BE2C (cell line): Measurements from ENCODE around the gene CYREN. TPM values are rescaled to one million over a fixed set of nuclear protein-coding genes. Genes with fewer than 3 reads are reported as not detected.
"Not testable (repeated sequence)": the region's sequence is repeated elsewhere in the genome, so short reads cannot be mapped to it uniquely, and the experiment has no call there.

ENCODE experiments used
- DNase-seq: peaks from one replicate; pipeline ENCODE4 v3.0.0-alpha.2; 2020
- H3K27me3 ChIP-seq: fragments of 250-450 bp; sonication (Bioruptor Pico); 2 replicates; pipeline ENCODE4 v1.5.1; 2020; ENCODE audit warnings: mild to moderate bottlenecking
- H3K36me3 ChIP-seq: fragments of 250-450 bp; sonication (Bioruptor Pico); 2 replicates; pipeline ENCODE4 v1.5.1; 2020; ENCODE audit warnings: mild to moderate bottlenecking
- H3K4me1 ChIP-seq: fragments of 250-450 bp; sonication (Bioruptor Pico); 2 replicates; pipeline ENCODE4 v1.5.1; 2020
- H3K4me3 ChIP-seq: 2 replicates; pipeline ENCODE4 v1.5.1; 2011; ENCODE audit warnings: low read depth, low read length
- H3K9me3 ChIP-seq: fragments of 250-450 bp; sonication (Bioruptor Pico); 2 replicates; pipeline ENCODE4 v1.5.1; 2020
- CTCF ChIP-seq: IDR thresholded peaks from 2 replicates; pipeline ENCODE4 v1.5.1; 2012; ENCODE audit warnings: mild to moderate bottlenecking, low read depth, low read length
- polyA plus RNA-seq: library from polyadenylated mRNA; unstranded; fragments of >200 nt; gene quantifications from one replicate; pipeline ENCODE4 v1.2.1, GENCODE V29; 2012; ENCODE audit warnings: low read depth, missing spikeins; ENCODE audit not compliant: insufficient read length, insufficient read depth

CYREN gene
- 47.0 TPM for polyA plus RNA-seq

- peak; percentile 65 for TF ChIP-seq CTCF
- H3K4me1 ChIP-seq: no peaks in the 10 kb centered on the region
- peaks cover 34% of the 10 kb centered on the region for H3K36me3 ChIP-seq
- no peaks in the 10 kb centered on the region for H3K27me3 ChIP-seq
- peak; percentile 98 for DNase-seq
- no peaks in the 10 kb centered on the region for H3K9me3 ChIP-seq
- peak within 1 kb of the TSS; percentile 95 for H3K4me3 ChIP-seq
Measured at GRCh38 chr7:135170274-135170997, at the start of gene CYREN. Gene CYREN, minus strand, starts transcription at chr7:135170707. Its CDS starts 1,785 bp downstream, at chr7:135168922.

GRCh38 chr7:135217645-135218509 is 47.4 kb upstream of the CYREN start:
- Histone ChIP-seq H3K9me3 (no peaks in the 10 kb centered on the region; the same call in 1 of the 2 replicates), H3K36me3 (no peaks in the 10 kb centered on the region), H3K4me3 (no peak overlapping the region), H3K27me3 (no peaks in the 10 kb centered on the region), H3K4me1 (no peaks in the 10 kb centered on the region)
- no peak for DNase-seq
- no peak for TF ChIP-seq CTCF

- Histone ChIP-seq H3K36me3 (no peaks in the 10 kb centered on the region), H3K27me3 (no peaks in the 10 kb centered on the region), H3K9me3 (no peaks in the 10 kb centered on the region; the same call in 1 of the 2 replicates), H3K4me1 (0 out of 2 replicates have a peak, but pooled peaks cover 3% of the 10 kb centered on the region), H3K4me3 (no peak overlapping the region)
- no peak for DNase-seq
- no peak for TF ChIP-seq CTCF
Measured at GRCh38 chr7:135215698-135216097, 45.2 kb upstream of the CYREN start.

GRCh38 chr7:135215180-135215579 is 44.7 kb upstream of the CYREN start:
- no peaks in the 10 kb centered on the region for H3K36me3 ChIP-seq
- no peaks in the 10 kb centered on the region for H3K9me3 ChIP-seq
- H3K27me3 ChIP-seq: no peaks in the 10 kb centered on the region
- DNase-seq: no peak
- H3K4me1 ChIP-seq: 0 out of 2 replicates have a peak, but pooled peaks cover 3% of the 10 kb centered on the region
- H3K4me3 ChIP-seq: no peak overlapping the region
- TF ChIP-seq CTCF: no peak

GRCh38 chr7:135213831-135214230 is 43.3 kb upstream of the CYREN start:
- DNase-seq: no peak
- TF ChIP-seq CTCF: no peak
- H3K27me3 ChIP-seq: no peaks in the 10 kb centered on the region
- no peaks in the 10 kb centered on the region for H3K9me3 ChIP-seq
- H3K4me3 ChIP-seq: no peak overlapping the region
- H3K36me3 ChIP-seq: no peaks in the 10 kb centered on the region
- H3K4me1 ChIP-seq: 0 out of 2 replicates have a peak, but pooled peaks cover 3% of the 10 kb centered on the region

GRCh38 chr7:135211946-135212685 is 41.6 kb upstream of the CYREN start:
- not testable (repeated sequence) for H3K9me3 ChIP-seq, H3K36me3 ChIP-seq, H3K4me1 ChIP-seq, H3K27me3 ChIP-seq, DNase-seq
- H3K4me3 ChIP-seq: peak overlapping the region; percentile 83
